ENCODE measurements around the gene TMED10.
A peak's percentile ranks its signal among the peaks of the same experiment; 100 is the strongest.

TMED10 gene

DNA sequence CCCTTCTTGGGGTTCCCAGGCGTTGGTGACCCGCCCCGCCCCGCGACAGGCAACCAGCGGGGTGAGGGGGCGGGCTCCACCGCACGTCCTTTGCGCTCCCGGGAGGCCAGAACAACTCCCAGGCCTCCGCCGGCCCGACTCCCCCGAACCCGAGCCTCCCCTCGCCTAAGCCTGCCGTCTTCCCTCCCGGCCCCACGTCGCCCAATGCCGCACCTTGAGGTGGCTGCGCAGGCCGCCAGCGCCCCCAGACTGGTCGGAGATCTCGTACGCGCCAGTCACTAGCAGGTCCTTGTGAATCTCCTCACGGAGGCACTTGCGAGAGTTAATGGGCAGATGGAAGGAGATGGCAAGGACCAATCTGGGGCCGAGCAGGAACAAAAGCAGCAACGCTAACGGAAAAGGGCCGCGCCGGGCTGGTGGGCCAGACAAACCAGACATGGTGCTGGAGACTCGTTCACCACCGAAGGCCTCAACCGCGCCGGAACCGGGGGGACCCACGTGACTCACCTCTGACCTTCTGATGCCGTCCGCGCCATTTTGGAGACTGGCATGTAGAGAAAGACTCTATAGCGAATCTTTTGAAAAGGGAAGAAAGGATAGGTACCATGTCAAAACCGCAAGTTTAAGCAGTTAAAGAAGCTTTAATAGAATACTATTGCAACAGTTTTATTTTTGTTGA is at the start of gene TMED10:
TMED10 (minus strand) TSS at position 471 of the 679 bp plus-strand sequence; CDS start at position 438, 33 bp downstream.
- peak; percentile 93 for DNase-seq

DNA sequence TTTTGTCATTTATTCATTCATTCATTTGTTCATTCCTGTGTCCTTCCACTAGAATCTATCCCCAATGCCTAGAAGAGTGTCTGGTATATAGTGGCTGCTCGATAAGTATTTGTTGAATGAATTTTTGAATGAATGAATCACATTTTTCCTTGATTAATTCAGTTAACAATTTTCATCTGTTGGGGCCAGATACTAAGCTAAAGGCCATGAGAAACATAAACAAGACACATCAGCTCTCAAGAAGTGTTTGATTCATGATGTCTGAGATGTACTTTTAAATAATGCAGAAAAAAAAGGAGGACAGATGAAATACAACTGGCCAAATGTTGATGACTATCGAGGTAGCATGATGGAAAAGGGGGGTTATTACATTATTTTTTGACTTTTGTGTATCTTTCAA is 48.1 kb upstream of the TMED10 start:
- DNase-seq, result no peak

DNA sequence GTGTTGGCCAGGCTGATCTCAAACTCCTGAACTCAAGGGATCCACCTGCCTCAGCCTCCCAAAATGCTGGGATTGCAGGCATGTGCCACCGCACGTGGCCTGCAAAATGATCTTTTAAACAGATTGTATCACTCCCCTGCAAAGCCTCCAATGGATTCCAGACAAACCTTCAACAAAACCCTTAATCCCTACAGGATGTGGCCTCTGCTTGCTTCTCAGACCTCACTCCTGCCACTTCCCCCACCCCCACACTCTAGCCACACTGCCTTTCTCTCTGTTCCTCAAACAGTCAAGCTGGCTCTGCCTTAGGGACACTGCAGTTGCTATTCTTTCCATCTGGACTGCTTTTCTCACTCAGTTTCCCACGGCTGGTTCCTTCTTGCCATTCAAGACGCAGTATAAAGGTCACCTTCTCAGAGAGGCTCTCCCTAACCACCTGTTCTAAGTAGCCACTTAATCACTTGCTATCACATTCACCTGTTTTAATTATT is 47.3 kb upstream of the TMED10 start:
- no peak for DNase-seq

DNA sequence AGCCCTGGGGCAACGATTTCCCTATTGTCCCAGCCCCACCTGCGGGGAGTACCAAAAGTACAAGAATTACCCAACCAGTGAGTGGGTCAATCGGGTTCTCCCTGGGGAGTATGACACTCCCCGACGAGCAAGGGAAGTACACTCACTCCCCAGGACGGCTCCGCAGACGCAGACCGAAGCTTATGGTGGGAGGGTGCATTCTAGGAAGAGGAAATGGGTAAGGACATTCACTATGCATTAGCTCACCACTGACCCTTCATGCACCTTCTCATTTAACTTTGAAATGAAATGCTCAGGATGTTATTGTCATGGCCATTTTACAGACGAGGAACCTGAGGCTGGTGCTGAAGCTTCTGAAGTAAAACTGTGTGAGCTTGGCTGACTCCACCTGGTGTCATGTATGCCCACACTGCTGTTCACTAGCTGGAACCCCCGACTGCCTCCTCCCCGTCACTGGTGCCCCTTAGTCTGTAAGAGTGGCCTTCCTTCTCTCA is 45.8 kb upstream of the TMED10 start:
- no peak for DNase-seq

DNA sequence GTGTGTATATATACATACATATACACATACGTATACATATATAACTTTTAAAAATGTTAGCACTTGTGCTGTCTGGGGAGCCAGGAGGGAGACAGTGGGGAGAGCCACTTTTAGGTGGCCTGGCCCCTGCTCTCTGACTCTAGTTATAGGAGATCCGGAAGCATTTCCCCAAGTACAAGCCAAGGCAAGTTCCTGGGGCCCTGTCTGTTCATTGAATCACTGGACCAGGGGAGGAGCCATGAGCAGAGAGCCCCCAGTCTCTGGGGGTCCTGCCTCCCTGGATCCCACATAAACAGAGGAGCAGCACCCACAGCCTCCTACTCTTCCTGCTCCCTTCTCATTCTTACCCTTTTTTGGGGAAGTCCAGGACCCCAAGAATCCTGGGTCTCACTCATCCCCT is 45.4 kb upstream of the TMED10 start:
- DNase-seq, result no peak

DNA sequence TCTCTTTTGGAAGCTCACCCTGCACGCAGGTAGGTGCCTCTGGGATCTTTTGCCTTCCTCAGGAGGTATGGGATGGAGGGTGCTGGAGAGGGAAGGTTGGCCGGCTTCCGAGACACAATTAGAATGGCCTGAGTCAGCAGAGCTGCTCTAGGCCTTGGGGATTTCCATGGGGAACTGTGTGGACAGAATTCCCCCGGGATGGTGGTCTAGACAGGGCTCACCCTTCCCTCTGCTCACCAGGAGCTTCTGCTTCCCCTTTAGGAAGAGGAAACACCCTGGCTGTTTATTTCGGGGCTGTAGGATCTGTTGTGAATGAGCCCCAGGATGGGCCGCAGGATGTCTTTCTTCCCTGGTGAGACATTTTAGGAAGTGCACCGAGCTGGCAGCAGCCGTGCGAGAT is 43.7 kb upstream of the TMED10 start:
- no peak for DNase-seq

DNA sequence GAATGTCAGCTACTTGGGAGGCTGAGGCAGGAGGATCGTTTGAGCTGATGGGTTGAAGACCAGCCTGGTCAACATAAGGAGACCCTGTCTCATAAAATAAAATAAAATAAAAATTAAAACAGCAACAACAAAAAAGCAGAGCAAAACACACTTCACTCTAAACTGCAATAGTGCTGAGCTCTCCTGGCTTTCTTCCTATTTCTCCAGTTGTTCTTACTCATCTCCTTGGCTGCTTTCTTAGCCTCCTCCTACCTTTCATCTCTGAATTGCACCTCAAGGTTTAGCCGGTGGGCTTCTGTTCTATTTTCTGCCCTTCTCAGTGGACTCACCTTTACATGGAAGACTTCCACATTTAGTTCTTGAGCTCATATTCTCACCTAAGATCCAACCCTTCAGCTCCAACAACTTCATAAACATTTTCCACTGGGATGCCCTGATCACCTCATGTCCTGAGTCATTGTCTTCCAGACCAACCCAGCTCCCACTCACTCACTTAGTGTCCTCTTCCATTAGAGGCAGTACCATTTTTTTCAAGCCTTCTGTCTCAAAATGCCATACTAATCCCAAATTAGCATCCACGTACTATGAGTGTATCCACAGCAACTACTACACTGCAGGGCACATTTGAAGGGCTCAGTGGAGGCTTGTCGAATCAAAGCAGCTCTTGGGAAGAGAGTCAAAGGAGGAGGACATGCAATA is 41.2 kb upstream of the TMED10 start:
- DNase-seq, result no peak

DNA sequence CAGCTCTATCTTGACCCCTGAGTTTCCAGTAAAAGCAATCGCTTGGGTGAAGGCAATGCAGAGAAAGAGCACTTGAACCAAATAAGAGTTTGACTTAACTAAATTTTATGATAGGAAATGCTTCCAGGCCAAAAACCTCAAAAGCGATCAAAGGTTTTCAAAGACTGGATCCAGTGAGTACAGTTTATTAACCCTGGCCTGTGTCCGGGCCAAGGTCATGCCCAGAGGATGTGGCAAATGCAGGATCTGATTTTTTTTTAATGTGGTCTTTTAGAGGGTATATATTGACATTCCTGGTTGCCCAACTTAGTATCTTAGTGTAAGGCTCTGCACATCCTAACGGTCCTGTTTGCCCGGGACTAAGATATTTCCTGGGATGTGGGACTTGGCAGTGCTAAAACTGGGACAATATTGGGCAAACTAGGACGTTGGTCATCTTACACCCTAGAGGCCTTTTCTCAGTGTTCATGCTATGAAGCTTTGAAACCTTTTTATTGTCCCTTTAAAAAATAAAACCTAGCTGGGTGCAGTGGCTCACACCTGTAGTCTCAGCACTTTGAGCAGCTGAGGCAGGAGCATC is 40.1 kb upstream of the TMED10 start:
- DNase-seq, result no peak

DNA sequence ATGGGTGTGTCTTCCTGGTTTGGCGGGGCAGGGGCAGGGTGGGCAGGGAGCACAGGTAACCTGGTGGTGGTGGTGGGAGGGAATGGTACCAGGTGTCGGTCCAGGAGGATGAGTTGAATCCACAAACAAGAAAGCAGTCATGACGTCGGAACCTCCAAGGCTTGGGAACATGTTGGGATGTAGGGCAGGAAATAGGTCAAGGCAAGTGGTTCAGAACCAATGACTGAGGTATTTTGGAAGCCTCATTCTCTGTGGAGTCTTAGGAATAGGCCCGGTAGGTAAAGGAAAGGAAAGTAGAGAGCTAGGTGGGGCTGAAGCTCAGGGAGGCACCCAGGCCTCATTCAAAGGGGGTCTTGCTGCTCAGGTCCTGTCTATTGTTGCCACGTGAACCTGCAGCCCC is 39.1 kb upstream of the TMED10 start:
- DNase-seq, result no peak

DNA sequence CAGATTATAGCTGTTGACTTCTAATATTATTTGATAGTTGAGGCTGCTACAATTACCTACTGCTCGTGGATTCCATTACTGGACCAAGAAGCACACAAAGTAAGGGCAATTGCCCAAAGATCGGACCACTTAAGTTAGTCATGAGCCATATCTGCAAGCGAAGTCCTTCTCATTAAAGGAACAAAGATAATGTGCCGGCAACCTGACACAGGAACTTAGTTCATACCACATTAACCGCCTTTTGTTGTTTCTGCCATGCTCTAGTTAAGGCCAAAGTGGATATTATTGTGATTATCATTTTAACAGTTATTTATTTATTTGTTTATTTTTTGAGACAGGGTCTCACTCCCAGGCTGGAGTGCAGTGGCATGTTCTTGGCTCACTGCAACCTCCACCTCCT is 38.1 kb upstream of the TMED10 start:
- DNase-seq, result no peak

DNA sequence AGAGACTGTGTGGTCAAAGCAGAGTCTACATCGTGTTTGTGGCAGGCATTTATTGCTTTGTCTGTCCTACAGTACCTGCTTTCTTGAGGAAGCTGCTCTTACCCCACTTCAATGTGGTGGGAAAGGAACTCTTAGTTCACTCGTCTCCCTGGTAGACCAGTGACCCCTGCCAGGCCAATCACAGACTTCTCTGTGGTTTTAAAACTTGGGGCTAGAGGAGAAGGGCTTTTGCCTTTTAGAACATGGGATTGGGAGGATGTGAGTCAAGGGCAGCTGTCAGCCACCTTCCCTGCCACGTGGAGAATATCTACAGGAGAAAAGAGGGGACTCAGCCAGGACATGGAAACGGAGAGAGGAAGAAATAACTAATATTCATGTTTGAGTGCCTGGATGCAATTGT is 36.8 kb upstream of the TMED10 start:
- DNase-seq, result no peak

DNA sequence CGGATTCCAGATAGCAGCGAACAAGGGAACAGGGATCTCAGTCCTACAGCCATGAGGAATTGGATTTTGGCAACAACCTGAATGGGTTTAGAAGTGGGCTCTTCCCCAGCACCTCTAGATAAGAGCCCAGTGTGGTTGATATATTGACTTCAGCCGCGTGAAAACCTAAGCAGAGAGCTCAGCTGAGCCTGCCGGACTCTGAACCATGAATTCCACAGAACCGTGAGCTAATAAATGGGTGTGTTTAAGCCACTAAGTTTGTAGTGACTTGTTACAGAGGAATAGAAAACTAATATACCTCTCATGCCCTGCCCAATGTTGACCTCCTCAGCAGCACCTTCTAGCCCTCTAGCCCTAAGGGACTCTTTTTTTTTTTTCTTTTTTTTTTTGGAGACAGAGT is 32.4 kb upstream of the TMED10 start:
- DNase-seq, result no peak

DNA sequence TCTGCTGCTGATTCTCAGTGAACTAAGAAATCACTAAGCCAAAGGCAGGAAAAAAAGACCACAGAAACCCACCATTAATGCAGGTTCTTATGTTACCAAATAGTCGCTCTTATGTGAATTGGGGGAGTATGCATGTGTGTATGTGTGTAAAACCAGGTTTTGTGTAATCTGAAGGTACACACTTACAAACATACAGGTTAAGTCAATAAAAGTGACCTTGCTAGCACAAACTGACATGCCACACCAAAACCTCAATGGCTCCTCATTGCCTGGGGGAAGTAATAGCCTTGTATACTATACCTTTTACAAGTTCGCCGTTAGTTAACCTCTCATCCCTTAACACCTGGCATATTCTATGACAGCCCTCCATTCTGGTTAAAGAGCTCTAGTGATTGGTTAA is 29.8 kb upstream of the TMED10 start:
- DNase-seq, result no peak

DNA sequence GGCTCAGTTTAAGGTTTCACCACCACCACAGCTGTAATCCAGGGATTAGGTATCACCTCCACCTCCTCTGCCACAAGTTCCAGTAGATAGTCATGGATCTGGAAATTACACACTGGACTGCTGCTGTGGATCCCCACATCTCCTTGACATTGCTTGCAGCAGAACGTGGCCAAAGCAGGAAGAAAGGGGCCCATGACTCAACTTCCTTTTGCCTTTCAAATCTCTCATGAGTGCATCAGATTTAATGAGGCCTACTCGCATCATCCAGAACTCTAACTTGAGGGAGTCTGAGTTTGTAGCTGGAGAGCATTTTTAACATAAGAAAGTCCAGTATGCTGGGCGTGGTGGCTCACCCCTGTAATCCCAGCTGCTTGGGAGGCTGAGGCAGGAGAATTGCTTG is 29.2 kb upstream of the TMED10 start:
- DNase-seq, result peak; percentile 45

DNA sequence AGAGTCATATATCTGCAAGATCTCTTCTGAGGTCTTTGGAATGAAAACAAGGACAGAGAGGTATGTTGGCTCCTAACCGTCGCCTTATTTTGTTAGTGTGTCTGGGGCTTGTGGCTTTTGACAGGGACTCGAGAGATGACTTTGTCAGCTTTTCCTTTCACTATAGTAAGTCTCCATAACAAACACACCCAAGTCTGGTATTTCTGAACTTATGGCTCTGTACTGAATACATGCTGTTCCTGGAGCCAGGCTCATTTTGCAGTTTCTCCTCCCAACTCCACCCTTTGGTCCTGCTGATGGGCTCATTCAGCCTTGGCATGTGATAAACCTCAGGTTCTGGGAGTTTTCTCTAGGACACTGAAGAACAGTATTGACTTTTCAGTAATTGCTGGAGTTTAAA is 27.7 kb upstream of the TMED10 start:
- DNase-seq, result peak; percentile 19

DNA sequence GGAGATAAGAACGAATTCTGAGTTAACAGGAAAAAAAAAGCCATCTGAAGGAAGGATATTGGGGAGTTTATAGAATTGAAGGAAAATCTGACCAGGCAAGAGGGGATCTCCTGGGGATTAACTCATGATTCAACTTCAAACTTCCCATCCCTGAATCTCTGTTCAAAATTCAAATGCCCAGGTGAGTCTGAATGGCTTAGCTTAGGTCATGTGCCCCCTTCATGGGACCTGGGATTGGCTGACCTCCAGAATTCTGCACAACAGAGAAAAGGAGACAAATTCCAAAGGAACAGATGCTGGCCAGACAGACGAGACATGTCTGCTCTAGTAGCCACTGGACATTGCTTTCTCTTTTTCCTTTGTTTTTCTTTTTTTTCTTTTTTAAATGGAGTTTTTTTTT is 26.2 kb upstream of the TMED10 start:
- DNase-seq, result no peak

DNA sequence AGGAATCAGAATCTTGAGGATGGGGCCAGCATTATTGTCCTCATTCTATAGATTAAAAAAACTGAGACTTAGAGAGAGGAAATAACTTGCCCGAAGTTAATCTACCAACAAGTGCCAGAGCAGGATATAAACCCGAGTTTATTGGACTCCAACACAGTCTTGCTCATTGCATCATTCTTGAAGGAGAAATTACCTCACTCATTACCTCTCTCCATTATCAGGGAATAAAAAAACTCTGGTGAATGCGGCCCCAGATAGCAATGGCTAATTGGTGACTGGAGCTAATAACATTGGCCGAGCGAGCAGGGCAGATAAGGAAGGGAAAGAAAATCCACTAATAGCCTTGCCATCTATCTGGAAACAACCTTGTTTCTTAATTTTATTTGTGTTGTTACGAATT is 24.7 kb upstream of the TMED10 start:
- DNase-seq, result no peak

DNA sequence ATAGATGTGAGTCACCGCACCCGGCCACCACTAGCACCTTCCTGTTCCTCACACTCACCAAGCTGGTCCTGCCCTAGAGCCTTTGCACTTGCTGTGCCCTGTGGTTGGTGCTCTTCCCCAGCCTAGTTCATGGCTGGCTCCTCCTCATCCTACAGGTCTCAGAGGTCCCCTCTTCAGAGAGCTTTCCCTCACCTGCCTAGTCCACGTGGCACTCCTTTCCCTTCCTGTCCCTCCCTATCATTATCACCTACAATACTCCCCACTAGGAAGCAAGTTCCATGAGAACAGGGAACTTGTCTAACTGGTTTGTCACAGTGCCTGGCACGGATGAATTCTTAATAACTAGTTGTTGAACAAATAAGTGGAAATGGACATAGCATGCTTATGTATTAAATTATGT is 24.0 kb upstream of the TMED10 start:
- DNase-seq, result no peak

DNA sequence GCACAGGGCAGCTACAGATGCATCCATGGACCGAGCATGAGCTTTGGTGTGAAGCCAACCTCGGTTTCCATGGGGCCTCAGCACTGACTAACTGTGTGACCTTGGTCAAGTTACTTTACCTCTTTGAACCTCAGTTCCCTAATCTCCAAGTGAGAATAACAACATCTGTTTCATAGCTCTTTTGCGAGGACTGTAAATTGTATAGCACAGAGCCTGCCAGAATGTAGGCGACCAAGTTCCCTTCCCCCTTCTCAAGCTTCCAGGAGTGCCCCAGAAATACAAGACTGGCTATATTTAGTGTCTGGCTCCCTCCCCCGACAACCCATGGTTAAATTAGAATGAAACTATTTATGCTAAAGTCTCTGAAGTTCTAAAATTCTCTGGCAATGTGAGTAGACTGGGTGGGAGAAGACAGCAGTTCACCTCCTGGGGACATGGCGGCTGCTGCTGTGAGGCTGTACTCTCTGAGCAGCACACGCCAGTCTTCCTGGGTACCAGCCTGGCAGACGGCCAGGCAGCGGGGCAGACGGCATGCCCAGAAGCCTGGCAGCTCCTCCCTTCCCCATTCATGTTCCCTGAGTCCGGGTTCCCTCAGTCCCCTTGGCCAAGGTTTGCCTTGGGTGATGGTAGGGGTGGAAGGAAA is 22.0 kb upstream of the TMED10 start:
- DNase-seq, result no peak

DNA sequence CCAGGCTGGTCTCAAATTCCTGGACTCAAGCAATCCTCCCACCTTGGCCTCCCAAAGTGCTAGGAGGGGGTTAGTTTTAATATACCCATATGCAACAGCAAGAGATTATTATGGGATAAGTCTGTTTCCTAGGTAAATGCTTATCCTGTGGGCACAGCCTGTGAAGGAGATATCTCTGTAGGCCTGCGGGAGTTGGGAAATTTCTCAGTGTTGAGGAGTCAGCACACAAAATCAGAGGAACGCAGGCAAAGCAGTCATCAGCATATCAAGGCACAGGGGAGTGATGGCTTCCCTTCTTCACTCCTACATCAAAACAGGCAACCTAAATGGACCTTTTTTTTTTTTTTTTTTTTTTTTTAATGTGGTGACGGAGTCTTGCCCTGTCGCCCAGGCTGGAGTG is 20.9 kb upstream of the TMED10 start:
- no peak for DNase-seq

DNA sequence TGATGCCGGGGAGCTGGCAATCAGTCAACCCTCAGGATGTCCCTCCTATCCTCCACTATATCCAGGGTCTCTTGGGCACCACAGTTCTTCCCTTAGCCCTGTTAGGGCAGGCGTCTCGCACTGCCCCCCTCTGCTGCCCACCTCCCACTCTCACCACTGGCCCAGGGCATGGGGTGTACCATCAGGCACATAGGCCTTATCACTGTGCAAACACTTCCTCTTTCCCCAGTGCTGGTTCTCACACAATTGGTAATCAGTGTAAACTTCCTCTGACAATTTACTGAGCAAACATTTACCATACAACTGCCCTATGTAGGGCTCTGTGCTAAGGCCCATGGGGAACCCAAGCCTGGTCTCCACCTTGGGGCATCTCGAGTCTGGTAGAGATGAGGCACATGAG is 20.1 kb upstream of the TMED10 start:
- DNase-seq, result no peak

DNA sequence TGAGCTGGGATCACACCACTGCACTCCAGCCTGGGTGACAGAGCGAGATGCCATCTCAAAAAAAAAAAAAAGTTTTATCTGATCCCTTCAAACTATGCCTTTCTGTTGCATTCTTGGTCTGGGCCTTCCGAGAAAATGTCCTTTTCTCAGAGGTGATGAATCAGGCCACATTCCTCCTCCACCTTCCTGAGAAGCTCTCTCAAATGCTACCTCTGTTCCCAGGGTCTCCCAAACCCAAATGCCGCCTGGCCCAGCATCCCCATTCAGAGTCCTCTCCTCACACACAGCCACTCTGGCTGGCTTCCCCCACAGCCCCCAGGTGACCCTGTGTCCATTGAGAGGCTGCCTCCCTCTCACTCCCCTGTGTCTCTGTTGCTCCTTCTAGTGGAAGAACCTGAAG is 19.7 kb upstream of the TMED10 start:
- no peak for DNase-seq

DNA sequence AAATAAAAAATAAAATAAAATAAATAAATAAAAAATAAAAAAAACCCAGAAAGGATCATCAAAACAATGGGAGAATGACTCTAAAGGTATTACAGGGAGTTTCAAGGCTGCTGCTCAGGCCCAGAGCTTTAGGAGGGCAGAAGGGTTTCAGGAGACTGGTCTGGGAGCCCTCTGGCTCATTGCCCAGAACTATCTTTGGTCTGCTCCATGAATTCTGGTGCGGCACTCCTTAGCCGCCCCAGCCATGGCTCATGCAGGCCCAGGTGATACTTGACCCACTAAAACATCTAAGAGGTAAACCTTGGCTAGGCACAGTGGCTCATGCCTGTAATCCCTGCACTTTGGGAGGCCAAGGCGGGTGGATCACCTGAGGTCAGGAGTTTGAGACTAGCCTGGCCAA is 14.7 kb upstream of the TMED10 start:
- DNase-seq, result no peak

DNA sequence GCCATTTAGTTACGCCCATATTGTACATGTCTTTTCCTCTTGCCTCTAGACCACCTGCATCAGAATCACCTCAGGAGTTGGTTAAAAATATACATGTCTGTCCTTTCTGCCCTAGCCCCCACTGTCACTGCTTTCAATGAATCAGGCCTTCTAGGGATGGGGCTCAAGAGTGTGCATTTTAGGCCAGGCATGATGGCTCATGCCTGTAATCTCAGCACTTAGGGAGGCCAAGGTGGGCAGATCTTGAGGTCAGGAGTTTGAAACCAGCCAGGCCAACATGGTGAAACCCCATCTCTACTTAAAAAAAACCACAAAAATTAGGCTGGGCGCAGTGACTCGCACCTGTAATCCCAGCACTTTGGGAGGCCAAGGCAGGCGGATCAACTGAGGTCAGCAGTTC is 13.6 kb upstream of the TMED10 start:
- DNase-seq, result no peak

Measured in activated CD4-positive, alpha-beta T cell treated with anti-CD3 and anti-CD28 coated beads, Interleukin-10, Interleukin-2, amounts not matched to agents 100 ng/mL and 50 ng/mL, durations not matched to agents 16 hours and 8 hours (primary cell).